ENCODE data around the gene FHOD3.

- TF ChIP-seq CHD7 (IDR thresholded peaks at IDR 0.05; ENCODE audit: insufficient replicate concordance, low read length) (no peak), CTCF (IDR thresholded peaks at IDR 0.05; ENCODE audit: control extremely low read depth in 1 of 3, insufficient read depth in 1 of 3, low read depth in 1 of 3, low read length in 3 of 3) (no peak), BRCA1 (IDR thresholded peaks at IDR 0.05; ENCODE audit: low read depth, low read length) (no peak)
These were observed 469.3 kb downstream of the FHOD3 start for GRCh38 chr18:36766836-36767235.
